ENCODE measurements around the gene CUX1. TPM values are rescaled to one million over a fixed set of nuclear protein-coding genes. Genes with fewer than 3 reads are reported as not detected.

The CUX1 gene
- total RNA-seq, 1 donor from 2014 or later: 50.6 TPM

DNA sequence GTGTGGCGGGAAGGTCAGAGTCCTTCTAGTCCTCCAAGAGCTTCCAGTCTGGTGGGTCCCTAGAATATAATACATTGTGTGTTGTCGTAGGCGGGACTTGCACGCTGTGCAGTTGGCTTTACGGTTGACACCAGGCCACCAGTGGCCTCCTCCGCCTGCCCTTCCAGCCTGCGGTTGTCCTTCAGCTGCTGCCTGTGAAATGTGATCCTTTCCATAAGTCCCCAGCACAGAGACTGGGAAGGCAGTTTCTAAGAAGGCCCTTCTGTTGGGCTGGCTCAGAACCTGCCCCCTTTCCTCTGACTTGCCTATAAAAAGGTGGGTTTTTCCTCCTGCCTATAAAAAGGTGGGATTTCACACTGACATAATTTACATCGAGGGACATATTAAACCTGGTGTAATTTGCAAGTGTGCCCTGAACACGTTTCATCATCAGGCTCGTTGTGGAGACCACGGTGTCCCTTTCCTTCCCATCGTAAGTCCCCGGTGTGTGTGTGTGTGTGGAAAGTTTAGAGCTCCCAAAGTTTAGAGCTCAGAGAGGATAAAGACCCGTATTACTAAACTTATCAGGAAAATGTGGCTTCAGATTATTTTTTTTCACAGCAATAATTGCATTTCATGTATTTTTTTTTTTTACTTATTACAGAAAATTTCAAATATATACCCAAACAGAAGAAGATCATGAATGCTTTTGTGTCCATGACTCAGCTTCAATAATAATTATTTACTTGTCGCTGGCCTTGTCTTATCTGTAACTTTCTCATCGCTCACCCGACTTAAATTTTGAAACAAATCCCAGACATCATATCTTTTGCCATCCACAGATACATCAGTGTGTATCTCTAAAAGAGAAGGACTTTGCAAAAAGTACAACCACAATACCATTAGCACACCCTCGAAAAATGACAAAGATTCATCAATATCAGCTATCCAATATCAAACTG lies 45.1 kb downstream of the CUX1 start:
- Histone ChIP-seq H3K36me3 (ENCODE audit: insufficient read depth, low read length) (no peaks in the 10 kb centered on the region), H3K4me2 (ENCODE audit: low read length) (no peak overlapping the region), H4K20me1 (ENCODE audit: insufficient read depth, low read length) (peaks cover 88% of the 10 kb centered on the region), H3K79me2 (ENCODE audit: insufficient read depth, low read length) (peaks cover 74% of the 10 kb centered on the region), H3K4me3 (ENCODE audit: insufficient read depth, low read depth, low read length) (no peak overlapping the region), H3K27me3 (ENCODE audit: insufficient read depth, low read length) (no peaks in the 10 kb centered on the region), H3K4me1 (ENCODE audit: insufficient read depth, low read length) (no peaks in the 10 kb centered on the region), H3K27ac (ENCODE audit: low read depth, low read length) (no peak overlapping the region), H2AFZ (ENCODE audit: low read depth, low read length) (no peak overlapping the region), H3K9ac (ENCODE audit: low read length) (no peak overlapping the region), H3K9me3 (ENCODE audit: insufficient read depth, low read depth, low read length) (no peaks in the 10 kb centered on the region)
- H3K36me3 Mint-ChIP-seq (ENCODE audit: low read depth, unreplicated experiment): peaks cover 5% of the 10 kb centered on the region
- FAIRE-seq: no peak
- H3K4me1 Mint-ChIP-seq (ENCODE audit: low read depth, unreplicated experiment): peaks cover 3% of the 10 kb centered on the region
- H3K9me3 Mint-ChIP-seq (ENCODE audit: unreplicated experiment): peaks cover 2% of the 10 kb centered on the region
- H3K27me3 Mint-ChIP-seq (ENCODE audit: low read depth, unreplicated experiment): no peaks in the 10 kb centered on the region
- no peak for TF ChIP-seq EZH2 (IDR thresholded peaks at IDR 0.05; ENCODE audit: insufficient read depth, low read length)
- TF ChIP-seq, protein P1, sequence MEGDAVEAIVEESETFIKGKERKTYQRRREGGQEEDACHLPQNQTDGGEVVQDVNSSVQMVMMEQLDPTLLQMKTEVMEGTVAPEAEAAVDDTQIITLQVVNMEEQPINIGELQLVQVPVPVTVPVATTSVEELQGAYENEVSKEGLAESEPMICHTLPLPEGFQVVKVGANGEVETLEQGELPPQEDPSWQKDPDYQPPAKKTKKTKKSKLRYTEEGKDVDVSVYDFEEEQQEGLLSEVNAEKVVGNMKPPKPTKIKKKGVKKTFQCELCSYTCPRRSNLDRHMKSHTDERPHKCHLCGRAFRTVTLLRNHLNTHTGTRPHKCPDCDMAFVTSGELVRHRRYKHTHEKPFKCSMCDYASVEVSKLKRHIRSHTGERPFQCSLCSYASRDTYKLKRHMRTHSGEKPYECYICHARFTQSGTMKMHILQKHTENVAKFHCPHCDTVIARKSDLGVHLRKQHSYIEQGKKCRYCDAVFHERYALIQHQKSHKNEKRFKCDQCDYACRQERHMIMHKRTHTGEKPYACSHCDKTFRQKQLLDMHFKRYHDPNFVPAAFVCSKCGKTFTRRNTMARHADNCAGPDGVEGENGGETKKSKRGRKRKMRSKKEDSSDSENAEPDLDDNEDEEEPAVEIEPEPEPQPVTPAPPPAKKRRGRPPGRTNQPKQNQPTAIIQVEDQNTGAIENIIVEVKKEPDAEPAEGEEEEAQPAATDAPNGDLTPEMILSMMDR (IDR thresholded peaks at IDR 0.05; ENCODE audit: insufficient read depth, low read depth, low read length): no peak
- no peak overlapping the region for H3K4me3 Mint-ChIP-seq (ENCODE audit: unreplicated experiment)
- DNase-seq (ENCODE audit: low read depth): no peak
- no peak overlapping the region for H3K27ac Mint-ChIP-seq (ENCODE audit: unreplicated experiment)

DNA sequence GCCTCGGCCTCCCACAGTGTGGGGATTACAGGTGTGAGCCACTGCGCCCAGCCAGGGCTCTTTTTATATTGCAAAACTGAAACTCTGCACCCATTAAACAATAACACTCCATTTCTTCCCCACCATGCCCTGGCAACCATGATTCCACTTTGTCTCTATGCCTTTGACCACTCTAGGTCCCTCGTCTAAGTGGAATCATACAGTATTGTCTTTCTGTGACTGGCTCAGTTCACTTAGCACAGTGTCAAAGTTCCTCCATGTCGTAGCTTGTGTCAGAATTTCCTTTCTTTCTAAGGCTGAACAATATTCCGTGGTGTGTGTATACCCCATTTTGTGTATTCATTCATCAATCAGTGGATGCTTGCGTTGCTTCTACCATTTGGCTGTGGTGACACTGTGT lies 46.2 kb downstream of the CUX1 start:
- no peak for FAIRE-seq
- H4K20me1 ChIP-seq (ENCODE audit: insufficient read depth, low read length): peaks cover 87% of the 10 kb centered on the region
- no peak overlapping the region for H2AFZ ChIP-seq (ENCODE audit: low read depth, low read length)
- H3K9me3 ChIP-seq (ENCODE audit: insufficient read depth, low read depth, low read length): no peaks in the 10 kb centered on the region
- H3K4me3 Mint-ChIP-seq (ENCODE audit: unreplicated experiment): no peak overlapping the region
- peaks cover 75% of the 10 kb centered on the region for H3K79me2 ChIP-seq (ENCODE audit: insufficient read depth, low read length)
- H3K36me3 Mint-ChIP-seq (ENCODE audit: low read depth, unreplicated experiment): peaks cover 6% of the 10 kb centered on the region
- no peak overlapping the region for H3K4me3 ChIP-seq (ENCODE audit: insufficient read depth, low read depth, low read length)
- no peaks in the 10 kb centered on the region for H3K27me3 ChIP-seq (ENCODE audit: insufficient read depth, low read length)
- H3K4me1 Mint-ChIP-seq (ENCODE audit: low read depth, unreplicated experiment): peaks cover 6% of the 10 kb centered on the region
- H3K27ac Mint-ChIP-seq (ENCODE audit: unreplicated experiment): no peak overlapping the region
- H3K27me3 Mint-ChIP-seq (ENCODE audit: low read depth, unreplicated experiment): no peaks in the 10 kb centered on the region
- TF ChIP-seq, protein P1 (IDR thresholded peaks at IDR 0.05; ENCODE audit: insufficient read depth, low read depth, low read length): no peak
- TF ChIP-seq EZH2 (IDR thresholded peaks at IDR 0.05; ENCODE audit: insufficient read depth, low read length): no peak
- peaks cover 2% of the 10 kb centered on the region for H3K9me3 Mint-ChIP-seq (ENCODE audit: unreplicated experiment)
- DNase-seq (ENCODE audit: low read depth): no peak
- no peak overlapping the region for H3K9ac ChIP-seq (ENCODE audit: low read length)
- no peaks in the 10 kb centered on the region for H3K36me3 ChIP-seq (ENCODE audit: insufficient read depth, low read length)
- no peak overlapping the region for H3K27ac ChIP-seq (ENCODE audit: low read depth, low read length)
- H3K4me2 ChIP-seq (ENCODE audit: low read length): no peak overlapping the region
- no peaks in the 10 kb centered on the region for H3K4me1 ChIP-seq (ENCODE audit: insufficient read depth, low read length)

DNA sequence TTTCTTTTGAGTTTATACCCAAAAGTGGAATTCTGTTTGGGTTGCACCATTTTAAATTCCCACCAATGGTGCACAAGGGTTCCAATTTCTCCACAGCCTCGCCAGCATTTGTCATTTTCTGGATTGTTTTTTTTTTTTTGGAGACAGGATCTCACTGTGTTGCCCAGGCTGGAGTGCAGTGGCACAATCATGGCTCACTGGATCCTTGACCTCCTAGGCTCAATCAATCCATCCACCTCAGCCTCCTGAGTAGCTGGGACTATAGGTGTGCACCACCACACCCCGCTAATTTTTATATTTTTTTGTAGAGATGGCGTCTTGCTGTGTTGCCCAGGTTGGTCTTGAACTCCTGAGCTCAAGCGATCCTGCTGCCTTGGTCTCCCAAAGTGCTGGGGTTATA lies 46.6 kb downstream of the CUX1 start:
- Mint-ChIP-seq H3K4me1 (ENCODE audit: low read depth, unreplicated experiment) (peaks cover 11% of the 10 kb centered on the region), H3K27me3 (ENCODE audit: low read depth, unreplicated experiment) (no peaks in the 10 kb centered on the region), H3K9me3 (ENCODE audit: unreplicated experiment) (peaks cover 2% of the 10 kb centered on the region), H3K36me3 (ENCODE audit: low read depth, unreplicated experiment) (peaks cover 7% of the 10 kb centered on the region), H3K4me3 (ENCODE audit: unreplicated experiment) (no peak overlapping the region), H3K27ac (ENCODE audit: unreplicated experiment) (no peak overlapping the region)
- Histone ChIP-seq H3K27me3 (ENCODE audit: insufficient read depth, low read length) (no peaks in the 10 kb centered on the region), H3K27ac (ENCODE audit: low read depth, low read length) (no peak overlapping the region), H3K9me3 (ENCODE audit: insufficient read depth, low read depth, low read length) (no peaks in the 10 kb centered on the region), H3K4me1 (ENCODE audit: insufficient read depth, low read length) (no peaks in the 10 kb centered on the region), H3K79me2 (ENCODE audit: insufficient read depth, low read length) (peaks cover 76% of the 10 kb centered on the region), H3K9ac (ENCODE audit: low read length) (no peak overlapping the region), H3K4me3 (ENCODE audit: insufficient read depth, low read depth, low read length) (no peak overlapping the region), H3K36me3 (ENCODE audit: insufficient read depth, low read length) (no peaks in the 10 kb centered on the region), H2AFZ (ENCODE audit: low read depth, low read length) (no peak overlapping the region), H4K20me1 (ENCODE audit: insufficient read depth, low read length) (peaks cover 87% of the 10 kb centered on the region), H3K4me2 (ENCODE audit: low read length) (no peak overlapping the region)
- DNase-seq (ENCODE audit: low read depth): no peak
- FAIRE-seq: no peak
- TF ChIP-seq, protein P1 (IDR thresholded peaks at IDR 0.05; ENCODE audit: insufficient read depth, low read depth, low read length): no peak
- no peak for TF ChIP-seq EZH2 (IDR thresholded peaks at IDR 0.05; ENCODE audit: insufficient read depth, low read length)

Data from astrocyte (in vitro differentiated cells and primary cell).